Nephron (organoid): ENCODE data around the gene CELF4.

Experiments
- H3K27ac Mint-ChIP-seq, 3 experiments: 2 replicates each; pipeline ENCODE4 v1.8.0; 2020; ENCODE audit warnings: mixed read lengths in 3 of 3, mild to moderate bottlenecking in 2 of 3, moderate library complexity in 1 of 3
- H3K27me3 Mint-ChIP-seq: 2 replicates; pipeline ENCODE4 v1.8.0; 2021; ENCODE audit warnings: low read depth, mild to moderate bottlenecking, moderate library complexity, mixed read lengths
- H3K36me3 Mint-ChIP-seq: 2 replicates; pipeline ENCODE4 v1.8.0; 2020; ENCODE audit warnings: low read depth, mixed read lengths
- H3K4me1 Mint-ChIP-seq: 2 replicates; pipeline ENCODE4 v1.8.0; 2020; ENCODE audit warnings: mixed read lengths
- H3K4me3 Mint-ChIP-seq, 3 experiments: 2 replicates each; pipeline ENCODE4 v1.8.0; 2020; ENCODE audit warnings: mild to moderate bottlenecking in 3 of 3, mixed read lengths in 3 of 3, moderate library complexity in 2 of 3
- H3K9me3 Mint-ChIP-seq: 2 replicates; pipeline ENCODE4 v1.8.0; 2020; ENCODE audit warnings: mixed read lengths
- TF ChIP-seq, protein P1 (sequence below), 3 experiments: fragments of 200-600 bp; sonication (generic); IDR thresholded peaks; one replicate each; pipeline ENCODE4 v1.5.0; 2021; ENCODE audit warnings: antibody characterized with exemption in 3 of 3; ENCODE audit not compliant: unreplicated experiment in 3 of 3

CELF4 gene

GRCh38 chr18:37554399-37554787 is 11.2 kb downstream of the CELF4 start:
- Mint-ChIP-seq H3K27me3 (peaks cover 76% of the 10 kb centered on the region), H3K4me3 (no peak overlapping the region), H3K36me3 (no peaks in the 10 kb centered on the region), H3K4me1 (no peaks in the 10 kb centered on the region), H3K27ac (no peak overlapping the region), H3K9me3 (no peaks in the 10 kb centered on the region)
- TF ChIP-seq, protein P1, sequence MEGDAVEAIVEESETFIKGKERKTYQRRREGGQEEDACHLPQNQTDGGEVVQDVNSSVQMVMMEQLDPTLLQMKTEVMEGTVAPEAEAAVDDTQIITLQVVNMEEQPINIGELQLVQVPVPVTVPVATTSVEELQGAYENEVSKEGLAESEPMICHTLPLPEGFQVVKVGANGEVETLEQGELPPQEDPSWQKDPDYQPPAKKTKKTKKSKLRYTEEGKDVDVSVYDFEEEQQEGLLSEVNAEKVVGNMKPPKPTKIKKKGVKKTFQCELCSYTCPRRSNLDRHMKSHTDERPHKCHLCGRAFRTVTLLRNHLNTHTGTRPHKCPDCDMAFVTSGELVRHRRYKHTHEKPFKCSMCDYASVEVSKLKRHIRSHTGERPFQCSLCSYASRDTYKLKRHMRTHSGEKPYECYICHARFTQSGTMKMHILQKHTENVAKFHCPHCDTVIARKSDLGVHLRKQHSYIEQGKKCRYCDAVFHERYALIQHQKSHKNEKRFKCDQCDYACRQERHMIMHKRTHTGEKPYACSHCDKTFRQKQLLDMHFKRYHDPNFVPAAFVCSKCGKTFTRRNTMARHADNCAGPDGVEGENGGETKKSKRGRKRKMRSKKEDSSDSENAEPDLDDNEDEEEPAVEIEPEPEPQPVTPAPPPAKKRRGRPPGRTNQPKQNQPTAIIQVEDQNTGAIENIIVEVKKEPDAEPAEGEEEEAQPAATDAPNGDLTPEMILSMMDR (IDR thresholded peaks at IDR 0.05; ENCODE audit: unreplicated experiment in 3 of 3) = no peak

DNA sequence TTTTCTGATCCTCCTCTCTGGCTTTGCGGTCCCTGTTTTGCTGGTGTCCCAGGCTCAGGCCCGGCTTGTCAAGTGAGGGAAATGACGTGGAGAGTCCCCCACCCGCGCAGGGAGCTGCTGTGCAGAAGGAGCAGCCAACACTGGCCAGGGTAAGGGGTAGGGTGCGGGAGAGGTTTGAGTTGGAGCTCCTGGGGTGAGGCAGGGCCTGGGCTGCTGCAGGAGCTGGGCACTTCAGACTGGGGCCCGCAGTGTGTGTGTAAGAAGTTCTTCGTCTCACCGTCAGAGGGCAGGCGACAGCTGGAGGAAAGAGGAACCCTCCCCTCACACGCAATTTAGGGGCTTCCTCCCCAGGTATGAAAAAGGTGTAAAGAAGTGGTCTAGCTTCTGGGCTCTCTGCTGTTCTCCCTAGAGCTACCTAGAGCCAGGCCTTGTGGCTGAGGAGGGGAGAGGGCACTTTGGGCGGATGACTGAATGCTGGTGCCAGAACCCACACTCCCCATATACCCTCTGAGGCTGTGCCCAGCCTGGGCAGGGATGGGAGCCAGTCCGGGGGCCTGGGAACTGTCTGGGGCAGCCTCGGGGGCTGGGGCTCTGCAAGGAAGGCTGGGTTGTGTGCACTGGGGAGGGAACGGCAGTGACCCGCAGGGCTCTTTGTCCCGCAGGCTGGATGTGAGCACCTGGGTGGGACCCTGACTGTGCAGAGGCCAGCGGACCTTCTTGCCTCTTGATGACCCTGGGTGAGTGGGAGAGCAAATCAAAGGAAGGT is 11.8 kb downstream of the CELF4 start:
- no peaks in the 10 kb centered on the region for H3K36me3 Mint-ChIP-seq
- H3K9me3 Mint-ChIP-seq = no peaks in the 10 kb centered on the region
- H3K4me1 Mint-ChIP-seq = no peaks in the 10 kb centered on the region
- no peak overlapping the region for H3K27ac Mint-ChIP-seq
- peaks cover 71% of the 10 kb centered on the region for H3K27me3 Mint-ChIP-seq
- TF ChIP-seq, protein P1 (IDR thresholded peaks at IDR 0.05; ENCODE audit: unreplicated experiment in 3 of 3) = peak; percentile 27 to 39 (median 37)
- no peak overlapping the region for H3K4me3 Mint-ChIP-seq

GRCh38 chr18:37552286-37552685 is 13.3 kb downstream of the CELF4 start:
- H3K4me1 Mint-ChIP-seq = peaks cover 6% of the 10 kb centered on the region
- H3K27me3 Mint-ChIP-seq = peaks cover 59% of the 10 kb centered on the region
- no peak overlapping the region for H3K4me3 Mint-ChIP-seq
- no peak overlapping the region for H3K27ac Mint-ChIP-seq
- H3K36me3 Mint-ChIP-seq = no peaks in the 10 kb centered on the region
- H3K9me3 Mint-ChIP-seq = no peaks in the 10 kb centered on the region
- TF ChIP-seq, protein P1 (IDR thresholded peaks at IDR 0.05; ENCODE audit: unreplicated experiment in 3 of 3) = no peak

GRCh38 chr18:37551846-37552245 is 13.8 kb downstream of the CELF4 start:
- Mint-ChIP-seq H3K4me3 (no peak overlapping the region), H3K27ac (no peak overlapping the region), H3K9me3 (no peaks in the 10 kb centered on the region), H3K27me3 (peaks cover 59% of the 10 kb centered on the region), H3K4me1 (peaks cover 6% of the 10 kb centered on the region), H3K36me3 (no peaks in the 10 kb centered on the region)
- TF ChIP-seq, protein P1 (IDR thresholded peaks at IDR 0.05; ENCODE audit: unreplicated experiment in 3 of 3) = no peak

DNA sequence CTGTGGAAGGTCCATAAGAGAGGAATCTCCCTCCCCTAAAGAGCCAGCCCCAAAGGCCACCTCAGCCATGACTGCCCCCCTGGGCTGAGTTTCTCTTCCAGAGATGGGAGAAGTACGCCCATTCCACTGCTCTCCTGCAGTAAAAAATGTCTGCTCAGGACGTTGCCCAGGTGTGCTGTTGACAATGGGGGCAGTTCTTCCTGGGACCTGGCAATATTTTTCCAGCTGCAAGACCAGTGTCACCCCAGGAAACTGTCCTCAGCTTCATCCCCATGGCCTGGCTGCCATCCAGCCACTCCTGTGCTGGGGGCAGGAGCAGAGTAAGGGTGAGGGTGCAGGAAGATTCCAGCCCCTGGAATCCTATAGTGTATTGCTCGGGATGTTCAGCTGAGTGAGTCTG is 14.3 kb downstream of the CELF4 start:
- Mint-ChIP-seq H3K36me3 (no peaks in the 10 kb centered on the region), H3K27me3 (peaks cover 56% of the 10 kb centered on the region), H3K4me1 (peaks cover 7% of the 10 kb centered on the region), H3K9me3 (no peaks in the 10 kb centered on the region), H3K4me3 (no peak overlapping the region), H3K27ac (no peak overlapping the region)
- TF ChIP-seq, protein P1 (IDR thresholded peaks at IDR 0.05; ENCODE audit: unreplicated experiment in 3 of 3) = no peak
